GM18499 (cell line): ENCODE results near the gene MIA.
"Not testable (repeated sequence)": the region's sequence is repeated elsewhere in the genome, so short reads cannot be mapped to it uniquely, and the experiment has no call there.

Experiments
- ATAC-seq: cut with Tn5 transposase; IDR thresholded peaks from one replicate; pipeline ENCODE4 v1.9.1; 2021; ENCODE audit warnings: moderate number of reproducible peaks; ENCODE audit not compliant: insufficient read depth, unreplicated experiment

The MIA gene

DNA sequence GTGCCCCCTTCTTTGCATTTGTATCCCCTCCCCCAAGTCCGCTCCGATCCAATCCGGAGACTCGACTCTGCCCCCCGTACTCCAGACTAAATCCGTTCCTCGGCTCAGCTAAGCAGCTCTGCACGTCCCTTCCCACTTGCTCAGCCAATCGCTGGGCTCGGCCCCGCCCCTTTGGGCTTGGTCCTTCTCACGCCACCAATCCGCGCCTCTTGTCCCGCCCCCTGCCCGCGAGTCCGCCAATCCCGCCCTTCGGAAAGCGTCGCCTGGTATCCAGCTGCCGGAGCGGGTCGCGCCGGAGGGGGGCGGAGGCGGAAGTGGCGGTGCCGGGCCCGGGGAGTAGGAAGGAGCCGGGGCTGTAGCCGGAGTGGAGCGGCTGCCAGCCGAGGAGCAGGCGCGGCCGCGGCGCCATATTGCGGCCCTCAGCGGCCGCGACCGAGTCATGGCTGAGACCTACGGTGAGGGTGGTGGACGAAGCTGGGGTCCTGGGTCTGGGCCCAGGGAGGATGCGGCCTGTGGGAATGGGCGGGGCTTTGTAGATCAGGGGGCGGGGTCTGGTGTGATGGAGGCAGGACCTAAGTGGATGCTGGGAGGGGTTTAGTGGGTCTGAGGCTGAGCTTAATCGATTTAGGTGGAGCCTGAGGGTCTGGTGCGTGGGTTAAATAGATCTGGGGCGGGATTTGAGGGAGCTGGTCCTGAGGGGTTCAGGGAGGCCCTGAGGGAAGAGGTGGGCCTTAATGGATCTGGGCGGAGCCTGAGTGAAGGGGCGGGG lies 2.8 kb downstream of the MIA start, which contains the start of gene RAB4B:
TSS of gene RAB4B (plus strand) at position 311 of the 769 bp plus-strand sequence. CDS start at position 440, 129 bp downstream.
- peak; percentile 43 for ATAC-seq

DNA sequence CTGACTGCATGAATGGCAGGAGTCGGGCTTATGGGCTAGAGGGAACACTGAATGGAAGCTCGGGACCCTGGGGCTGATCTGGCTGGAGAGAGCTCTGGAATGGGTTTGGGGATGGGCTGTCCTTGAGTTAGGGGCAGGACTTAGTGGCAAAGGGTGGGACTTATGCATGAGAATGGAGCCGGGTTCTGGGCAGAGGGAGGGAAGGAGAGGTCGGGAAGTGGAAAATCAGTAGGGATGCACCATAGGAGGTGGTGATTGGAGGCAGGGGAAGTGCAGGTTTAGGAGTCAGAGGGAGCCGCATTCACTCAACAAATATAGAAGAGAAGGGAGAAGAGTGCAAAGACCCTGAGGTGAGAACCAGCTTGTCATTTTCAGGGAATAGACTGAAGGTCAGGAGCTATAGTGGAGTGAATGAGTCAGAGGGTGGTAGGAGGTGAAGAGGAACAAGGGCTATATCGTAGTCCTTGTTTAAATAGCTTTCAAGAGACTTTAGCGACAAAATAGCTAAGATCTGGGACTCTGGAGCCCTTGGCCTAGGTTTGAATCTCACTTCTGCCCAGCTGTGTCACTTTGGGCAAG lies 3.5 kb downstream of the MIA start:
- no peak for ATAC-seq

DNA sequence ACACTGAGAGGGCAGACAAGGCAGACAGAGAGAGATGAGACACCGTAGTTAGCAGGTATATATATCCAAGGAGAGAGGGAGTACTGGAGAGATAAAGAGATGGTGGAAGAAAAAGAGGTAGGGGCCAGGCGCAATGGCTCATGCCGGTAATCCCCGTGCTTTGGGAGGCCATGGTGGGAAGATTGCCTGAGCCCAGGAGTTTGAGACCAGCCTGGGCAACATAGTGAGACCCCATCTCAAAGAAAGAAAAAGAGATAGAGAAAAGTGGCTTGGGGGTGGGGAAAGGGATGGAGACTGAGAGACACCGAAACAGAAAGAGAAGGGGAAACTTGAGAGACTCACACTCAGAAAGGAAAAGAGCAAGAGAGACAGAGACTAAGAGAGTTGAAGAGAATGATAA lies 5.3 kb downstream of the MIA start:
- no peak for ATAC-seq

DNA sequence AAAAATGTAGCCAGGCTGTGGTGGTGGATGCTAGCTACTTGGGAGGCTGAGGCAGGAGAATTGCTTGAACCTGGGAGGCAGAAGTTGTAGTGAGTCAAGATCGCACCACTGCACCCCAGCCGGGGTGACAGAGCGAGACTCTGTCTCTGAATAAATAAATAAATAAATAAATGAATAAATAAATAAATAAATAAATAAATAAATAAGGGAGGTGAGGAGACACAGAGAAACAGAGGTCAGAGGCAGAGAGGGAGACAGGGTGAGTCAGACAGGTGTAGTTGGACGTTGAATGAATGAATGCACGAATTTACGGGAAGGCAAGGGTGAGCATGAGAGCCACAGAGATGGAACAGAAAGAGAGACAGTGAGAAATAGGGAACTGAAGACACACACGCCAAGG lies 5.8 kb downstream of the MIA start:
- ATAC-seq = no peak

DNA sequence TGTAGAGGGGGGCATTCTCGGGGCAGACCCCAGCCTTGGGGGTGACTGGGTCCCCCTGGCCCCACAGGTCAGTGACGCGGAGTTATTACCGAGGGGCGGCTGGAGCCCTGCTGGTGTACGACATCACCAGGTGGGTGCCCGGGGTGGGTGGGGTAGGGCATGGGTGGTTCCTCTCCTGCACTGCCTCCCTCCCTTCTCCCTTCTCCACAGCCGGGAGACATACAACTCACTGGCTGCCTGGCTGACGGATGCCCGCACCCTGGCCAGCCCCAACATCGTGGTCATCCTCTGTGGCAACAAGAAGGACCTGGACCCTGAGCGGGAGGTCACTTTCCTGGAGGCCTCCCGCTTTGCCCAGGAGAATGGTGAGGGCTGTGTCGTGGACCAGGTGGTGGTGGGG lies 8.4 kb downstream of the MIA start:
- ATAC-seq = no peak

DNA sequence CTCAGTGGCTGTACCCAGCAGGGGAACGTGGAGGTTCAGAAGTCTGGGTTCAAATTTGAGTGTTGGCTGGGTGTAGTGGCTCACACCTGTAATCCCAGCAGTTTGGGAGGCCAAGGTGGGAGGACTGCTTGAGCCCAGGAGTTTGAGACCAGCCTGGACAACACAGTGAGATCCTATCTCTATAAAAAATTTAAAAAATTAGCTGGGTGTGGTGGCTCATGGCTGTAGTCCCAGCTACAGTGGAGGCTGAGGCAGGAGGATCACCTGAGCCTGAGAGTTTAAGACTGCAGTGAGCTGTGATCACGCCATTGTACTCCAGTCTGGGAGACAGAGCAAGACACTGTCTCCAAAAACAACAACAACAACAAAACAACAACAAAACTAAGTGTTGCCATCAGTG lies 8.8 kb downstream of the MIA start:
- not testable (repeated sequence) for ATAC-seq

DNA sequence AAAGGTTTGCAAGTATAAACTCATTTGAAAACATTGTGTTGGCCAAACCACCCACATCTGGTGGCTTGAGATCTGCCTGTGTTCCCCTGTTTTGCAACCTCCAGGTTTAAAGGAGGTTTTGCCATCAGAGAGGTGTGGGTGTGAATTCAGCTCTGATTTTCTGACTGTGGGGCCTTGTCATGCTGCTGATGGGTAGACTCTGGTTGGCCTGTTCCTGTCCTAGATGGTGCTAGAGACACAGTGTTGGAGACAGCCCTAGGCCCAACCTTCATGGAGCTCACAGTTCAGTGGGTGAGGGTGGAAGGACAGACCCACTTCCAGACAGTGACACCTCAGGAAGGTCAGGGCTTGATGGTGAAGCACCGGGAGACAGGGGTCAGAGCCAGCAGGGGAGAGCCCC lies 10.2 kb downstream of the MIA start:
- no peak for ATAC-seq

DNA sequence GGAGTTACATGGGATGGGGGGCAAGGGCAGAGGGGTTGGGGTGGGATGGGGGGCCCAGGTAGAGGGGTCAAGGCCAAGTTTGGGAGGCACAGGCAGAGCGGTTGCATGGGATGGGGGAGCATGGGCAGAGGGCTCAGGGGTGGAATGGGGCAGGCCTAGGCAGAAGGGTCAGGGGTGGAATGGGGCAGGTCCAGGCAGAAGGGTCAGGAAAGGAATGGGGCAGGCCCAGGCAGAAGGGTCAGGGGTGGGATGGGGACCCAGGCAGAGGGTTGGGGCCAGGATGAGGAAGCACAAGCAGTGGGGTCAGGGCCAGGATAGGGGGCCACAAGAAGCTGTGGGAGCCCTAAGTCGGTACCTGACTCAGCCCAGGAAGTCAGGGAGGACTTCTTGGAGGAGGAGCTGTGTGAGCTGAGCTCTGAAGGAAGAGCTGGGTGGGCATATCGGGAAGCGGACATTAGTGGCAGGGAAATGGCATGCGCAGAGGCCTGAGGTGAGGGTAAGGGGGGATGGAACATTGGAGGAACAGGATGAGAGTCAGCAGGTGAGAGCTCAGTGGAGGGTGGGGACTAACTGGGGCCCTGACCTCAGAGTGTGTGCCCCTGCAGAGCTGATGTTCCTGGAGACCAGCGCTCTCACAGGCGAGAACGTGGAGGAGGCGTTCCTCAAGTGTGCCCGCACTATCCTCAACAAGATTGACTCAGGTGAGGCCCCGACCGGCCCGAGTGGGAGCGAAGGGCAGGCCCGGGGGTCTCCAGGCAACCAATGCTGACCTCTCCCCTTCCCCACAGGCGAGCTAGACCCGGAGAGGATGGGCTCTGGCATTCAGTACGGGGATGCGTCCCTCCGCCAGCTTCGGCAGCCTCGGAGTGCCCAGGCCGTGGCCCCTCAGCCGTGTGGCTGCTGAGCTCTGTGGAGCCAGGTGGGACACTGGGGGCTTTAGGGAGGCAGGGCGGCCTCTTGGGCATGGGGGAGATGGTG lies 11.0 kb downstream of the MIA start:
- no peak for ATAC-seq

DNA sequence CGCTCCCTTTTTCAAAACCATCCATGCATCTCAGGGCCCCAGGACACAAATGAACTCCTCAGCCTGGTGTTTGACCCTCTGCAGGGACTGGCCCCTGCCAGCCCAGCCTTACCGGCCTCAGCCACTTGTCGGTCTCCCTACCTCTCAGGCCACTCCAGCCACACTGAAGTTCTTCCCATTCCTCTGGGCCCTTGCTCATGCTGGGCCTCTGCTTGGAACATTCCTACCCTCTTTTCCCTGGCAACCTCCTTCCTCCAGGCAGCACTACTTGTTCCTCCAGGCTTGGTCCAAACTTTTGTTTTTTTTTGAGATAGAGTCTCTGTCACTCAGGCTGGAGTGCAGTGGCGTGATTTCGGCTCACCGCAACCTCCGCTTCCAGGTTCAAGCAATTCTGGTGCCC lies 16.0 kb downstream of the MIA start:
- ATAC-seq = no peak

DNA sequence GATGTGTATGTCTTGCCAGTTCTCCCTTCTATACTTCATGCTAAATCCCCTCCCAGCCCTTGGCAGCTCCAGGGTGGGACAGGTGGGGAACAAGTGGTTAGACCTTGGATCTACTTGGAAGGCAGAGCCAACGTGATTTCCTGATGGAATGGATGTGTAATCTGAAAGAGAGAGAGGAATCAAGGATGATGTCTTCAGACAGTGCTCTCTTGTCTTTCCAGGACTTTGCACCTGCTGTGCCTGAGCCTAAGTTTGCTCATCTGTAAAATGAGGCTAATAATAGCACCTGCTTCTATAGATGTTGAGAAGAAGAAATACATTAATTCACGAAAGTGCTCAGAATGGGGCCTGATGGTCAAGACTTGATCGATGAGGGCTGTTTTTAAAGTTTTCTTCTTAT lies 16.7 kb downstream of the MIA start:
- no peak for ATAC-seq

DNA sequence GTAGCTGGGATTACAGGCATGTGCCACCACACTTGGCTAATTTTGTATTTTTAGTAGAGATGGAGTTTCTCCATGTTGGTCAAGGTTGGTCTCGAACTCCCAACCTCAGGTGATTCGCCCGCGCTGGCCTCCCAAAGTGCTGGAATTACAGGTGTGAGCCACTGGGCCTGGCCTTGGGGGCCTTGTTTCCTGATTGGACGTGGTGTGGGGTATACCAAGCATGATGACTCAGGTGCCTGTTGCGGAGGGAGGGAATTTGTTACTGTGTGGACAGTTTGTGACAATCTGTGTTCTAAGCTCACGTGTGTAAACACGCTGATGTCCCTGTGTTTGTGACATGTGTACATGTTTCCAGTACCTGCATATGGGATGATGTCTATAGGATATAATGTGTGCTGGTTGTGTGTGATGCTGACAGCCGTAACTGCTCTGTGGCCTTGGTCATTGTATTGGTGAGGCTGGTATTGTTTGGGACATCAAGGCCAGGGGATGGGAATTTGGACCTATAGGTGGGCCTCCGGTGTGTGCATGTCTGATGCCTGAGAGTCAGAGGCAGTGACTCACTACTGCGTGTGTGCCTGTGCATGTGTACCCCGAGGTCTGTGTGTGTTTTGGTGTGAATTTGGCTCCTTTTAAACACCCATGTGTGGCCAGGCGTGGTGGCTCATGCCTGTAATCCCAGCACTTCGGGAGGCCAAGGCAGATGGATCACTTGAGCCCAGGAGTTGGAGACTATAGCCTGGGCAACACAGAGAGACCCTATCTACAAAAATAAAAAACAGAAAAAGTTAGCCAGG lies 22.0 kb downstream of the MIA start:
- no peak for ATAC-seq

DNA sequence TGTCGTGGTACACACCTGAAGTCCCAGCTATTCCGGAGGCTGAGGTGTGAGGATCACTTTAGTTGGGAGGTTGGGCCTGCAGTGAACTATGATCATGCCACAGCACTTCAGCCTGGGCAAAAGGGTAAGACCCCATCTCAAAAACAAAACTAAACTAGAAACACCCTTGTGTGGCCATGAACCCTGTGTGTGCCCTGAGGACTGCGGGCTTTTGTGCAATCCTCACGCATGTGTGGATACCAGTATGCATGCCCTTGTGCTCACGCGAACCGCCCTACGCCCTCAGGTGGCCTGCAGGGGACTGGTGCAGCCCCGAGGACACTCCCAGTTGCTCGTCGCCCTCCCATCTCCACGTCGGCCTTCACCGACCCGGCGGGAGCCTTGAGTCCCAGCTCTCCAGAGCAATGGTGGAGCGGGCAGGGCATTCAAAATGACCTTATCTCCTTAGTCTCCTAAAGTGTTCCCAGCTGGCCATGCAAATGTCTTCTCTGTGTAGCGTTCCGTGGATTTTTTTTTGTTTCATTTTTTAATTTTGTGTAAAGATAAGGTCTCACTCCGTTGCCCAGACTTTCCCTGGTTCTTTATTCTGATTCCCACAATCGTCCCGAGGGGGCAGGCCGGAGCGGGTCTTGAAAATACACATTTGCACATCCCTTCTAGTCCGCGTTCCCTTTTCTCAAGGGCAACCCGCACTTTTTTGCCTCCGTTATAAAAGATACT lies 22.8 kb downstream of the MIA start:
- ATAC-seq = no peak

DNA sequence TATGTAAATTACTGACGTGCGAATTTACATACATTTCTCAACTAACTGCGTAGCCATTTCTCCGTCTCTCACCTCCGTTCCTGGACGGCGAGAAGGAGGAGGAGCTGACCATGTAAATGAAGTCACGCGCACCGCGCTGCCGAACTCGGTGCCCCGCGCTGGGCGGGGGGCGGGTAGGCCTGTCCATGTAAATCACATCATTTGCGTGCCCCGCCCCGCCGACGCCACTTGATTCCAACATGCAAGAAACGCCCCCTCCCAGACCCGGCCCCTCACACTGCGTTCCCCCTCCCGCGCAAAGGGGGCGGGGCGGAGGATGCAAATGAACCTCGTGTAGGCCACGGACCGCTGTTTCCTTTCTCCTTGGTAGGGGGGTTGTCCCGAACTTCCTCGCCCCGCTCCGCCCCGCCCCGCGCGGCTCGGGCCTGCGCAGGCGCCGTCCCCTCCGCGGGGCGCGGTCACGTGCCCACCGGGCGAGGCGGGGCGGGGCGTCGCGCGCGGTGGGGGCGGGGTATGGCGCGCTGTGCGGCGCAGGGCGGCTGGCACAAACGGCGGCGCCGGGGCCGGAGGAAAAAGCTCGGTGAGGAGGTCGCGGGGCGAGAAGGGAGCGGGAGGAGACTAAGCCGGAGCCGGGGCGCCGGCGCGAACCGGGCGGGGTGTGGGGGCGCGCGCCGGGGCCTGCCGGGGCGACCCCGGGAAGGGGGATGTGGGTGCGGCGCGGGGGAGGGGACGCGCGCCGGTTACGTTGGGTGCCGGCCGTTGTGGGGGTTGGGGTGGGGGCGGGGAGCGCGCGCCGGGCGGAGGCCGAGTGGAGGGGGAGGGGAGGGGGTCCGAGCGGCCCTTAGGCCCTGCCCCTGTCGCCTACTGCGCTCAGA lies 23.6 kb downstream of the MIA start, which contains the start of gene EGLN2:
TSS of gene EGLN2 (plus strand) at position 509 of the 875 bp plus-strand sequence. CDS start 1,382 bp downstream, outside the sequence.
- ATAC-seq = peak; percentile 58

DNA sequence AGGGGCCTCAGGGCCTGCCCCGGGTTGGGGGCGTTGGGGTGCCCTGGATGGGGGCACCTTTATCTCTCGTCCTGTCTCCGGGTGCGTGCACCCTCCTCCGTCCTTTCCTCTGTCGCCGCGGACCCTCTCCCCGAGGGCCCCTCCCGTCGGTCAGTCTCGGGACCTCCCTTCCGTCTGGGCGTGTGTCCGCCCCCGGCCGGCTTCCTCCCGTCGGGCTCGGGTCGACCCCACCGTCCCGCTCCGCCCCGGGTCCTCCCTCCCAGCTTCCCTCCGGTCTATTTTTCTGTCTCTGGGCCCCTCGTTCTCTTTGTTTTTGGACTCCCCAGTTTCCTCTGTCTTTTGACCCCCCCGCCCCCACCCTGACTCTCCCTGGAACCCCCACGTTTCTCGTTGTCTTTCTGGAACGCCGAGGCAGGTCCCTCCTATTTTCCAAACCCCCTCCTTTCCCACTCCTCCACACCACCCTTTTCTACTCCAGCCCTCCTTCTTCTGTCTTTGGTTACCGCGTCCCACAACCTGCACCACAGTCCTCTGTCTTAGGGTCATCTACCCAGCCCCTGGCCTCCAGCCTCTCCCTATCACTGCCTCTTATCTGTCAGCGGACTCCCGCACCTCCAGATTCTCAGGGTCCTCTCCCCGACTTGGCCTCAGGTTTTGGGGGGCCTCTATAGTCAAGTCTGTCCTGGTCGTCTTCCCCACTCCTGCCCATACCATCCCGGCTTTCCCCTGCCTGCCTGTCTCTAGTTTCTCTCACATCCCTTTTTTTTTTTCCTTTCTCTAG lies 24.4 kb downstream of the MIA start:
- ATAC-seq = no peak

DNA sequence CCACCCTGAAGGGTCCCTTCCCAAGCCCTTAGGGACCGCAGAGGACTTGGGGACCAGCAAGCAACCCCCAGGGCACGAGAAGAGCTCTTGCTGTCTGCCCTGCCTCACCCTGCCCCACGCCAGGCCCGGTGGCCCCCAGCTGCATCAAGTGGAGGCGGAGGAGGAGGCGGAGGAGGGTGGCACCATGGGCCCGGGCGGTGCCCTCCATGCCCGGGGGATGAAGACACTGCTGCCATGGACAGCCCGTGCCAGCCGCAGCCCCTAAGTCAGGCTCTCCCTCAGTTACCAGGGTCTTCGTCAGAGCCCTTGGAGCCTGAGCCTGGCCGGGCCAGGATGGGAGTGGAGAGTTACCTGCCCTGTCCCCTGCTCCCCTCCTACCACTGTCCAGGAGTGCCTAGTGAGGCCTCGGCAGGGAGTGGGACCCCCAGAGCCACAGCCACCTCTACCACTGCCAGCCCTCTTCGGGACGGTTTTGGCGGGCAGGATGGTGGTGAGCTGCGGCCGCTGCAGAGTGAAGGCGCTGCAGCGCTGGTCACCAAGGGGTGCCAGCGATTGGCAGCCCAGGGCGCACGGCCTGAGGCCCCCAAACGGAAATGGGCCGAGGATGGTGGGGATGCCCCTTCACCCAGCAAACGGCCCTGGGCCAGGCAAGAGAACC lies 25.1 kb downstream of the MIA start:
- ATAC-seq = no peak

DNA sequence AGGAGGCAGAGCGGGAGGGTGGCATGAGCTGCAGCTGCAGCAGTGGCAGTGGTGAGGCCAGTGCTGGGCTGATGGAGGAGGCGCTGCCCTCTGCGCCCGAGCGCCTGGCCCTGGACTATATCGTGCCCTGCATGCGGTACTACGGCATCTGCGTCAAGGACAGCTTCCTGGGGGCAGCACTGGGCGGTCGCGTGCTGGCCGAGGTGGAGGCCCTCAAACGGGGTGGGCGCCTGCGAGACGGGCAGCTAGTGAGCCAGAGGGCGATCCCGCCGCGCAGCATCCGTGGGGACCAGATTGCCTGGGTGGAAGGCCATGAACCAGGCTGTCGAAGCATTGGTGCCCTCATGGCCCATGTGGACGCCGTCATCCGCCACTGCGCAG lies 25.7 kb downstream of the MIA start:
- no peak for ATAC-seq
